Measurements from ENCODE around the gene KLHDC8A.

The KLHDC8A gene

DNA sequence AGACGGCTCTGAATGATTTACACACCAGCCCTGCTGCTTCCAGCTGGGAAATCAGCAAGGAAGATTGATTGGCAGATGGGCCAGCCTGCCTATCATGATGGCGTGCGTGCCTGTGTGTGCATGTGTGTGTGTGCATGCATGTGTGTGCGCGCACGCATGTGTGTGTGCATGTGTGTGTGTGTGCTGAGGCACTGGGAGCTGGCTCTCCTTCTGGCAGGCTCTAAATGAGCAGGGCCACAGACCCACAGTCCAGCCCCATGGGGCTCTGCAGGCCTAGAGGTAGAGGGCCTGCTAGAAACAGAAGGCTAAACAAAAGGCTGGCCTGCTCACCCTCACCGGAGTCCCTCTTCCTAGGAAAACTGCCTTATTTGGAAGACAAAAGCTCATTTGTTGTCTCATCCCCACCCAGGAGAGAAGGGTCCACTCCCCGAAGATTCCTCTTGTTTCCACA is 6.0 kb downstream of the KLHDC8A start:
- Histone ChIP-seq H3K4me3 (ENCODE audit: low read length) (no peak overlapping the region), H4K20me1 (ENCODE audit: insufficient read depth, low read length) (no peaks in the 10 kb centered on the region), H2AFZ (ENCODE audit: low read depth, low read length) (no peak overlapping the region), H3K9me3 (ENCODE audit: insufficient read depth, low read length) (no peaks in the 10 kb centered on the region), H3K79me2 (ENCODE audit: low read length) (no peaks in the 10 kb centered on the region), H3K4me1 (ENCODE audit: low read length) (peaks cover 30% of the 10 kb centered on the region), H3K9ac (ENCODE audit: low read length) (no peak overlapping the region), H3K4me2 (ENCODE audit: low read length) (no peak overlapping the region), H3K27me3 (ENCODE audit: low read depth, low read length) (no peaks in the 10 kb centered on the region), H3K27ac (ENCODE audit: low read length) (no peak overlapping the region), H3K36me3 (replicated peaks; ENCODE audit: low read depth, low read length) (no peaks in the 10 kb centered on the region)
- no peak for TF ChIP-seq EZH2phosphoT487 (IDR thresholded peaks at IDR 0.05; ENCODE audit: low read depth)
- TF ChIP-seq, protein P1, sequence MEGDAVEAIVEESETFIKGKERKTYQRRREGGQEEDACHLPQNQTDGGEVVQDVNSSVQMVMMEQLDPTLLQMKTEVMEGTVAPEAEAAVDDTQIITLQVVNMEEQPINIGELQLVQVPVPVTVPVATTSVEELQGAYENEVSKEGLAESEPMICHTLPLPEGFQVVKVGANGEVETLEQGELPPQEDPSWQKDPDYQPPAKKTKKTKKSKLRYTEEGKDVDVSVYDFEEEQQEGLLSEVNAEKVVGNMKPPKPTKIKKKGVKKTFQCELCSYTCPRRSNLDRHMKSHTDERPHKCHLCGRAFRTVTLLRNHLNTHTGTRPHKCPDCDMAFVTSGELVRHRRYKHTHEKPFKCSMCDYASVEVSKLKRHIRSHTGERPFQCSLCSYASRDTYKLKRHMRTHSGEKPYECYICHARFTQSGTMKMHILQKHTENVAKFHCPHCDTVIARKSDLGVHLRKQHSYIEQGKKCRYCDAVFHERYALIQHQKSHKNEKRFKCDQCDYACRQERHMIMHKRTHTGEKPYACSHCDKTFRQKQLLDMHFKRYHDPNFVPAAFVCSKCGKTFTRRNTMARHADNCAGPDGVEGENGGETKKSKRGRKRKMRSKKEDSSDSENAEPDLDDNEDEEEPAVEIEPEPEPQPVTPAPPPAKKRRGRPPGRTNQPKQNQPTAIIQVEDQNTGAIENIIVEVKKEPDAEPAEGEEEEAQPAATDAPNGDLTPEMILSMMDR (IDR thresholded peaks at IDR 0.05; ENCODE audit: low read depth, low read length) = no peak

DNA sequence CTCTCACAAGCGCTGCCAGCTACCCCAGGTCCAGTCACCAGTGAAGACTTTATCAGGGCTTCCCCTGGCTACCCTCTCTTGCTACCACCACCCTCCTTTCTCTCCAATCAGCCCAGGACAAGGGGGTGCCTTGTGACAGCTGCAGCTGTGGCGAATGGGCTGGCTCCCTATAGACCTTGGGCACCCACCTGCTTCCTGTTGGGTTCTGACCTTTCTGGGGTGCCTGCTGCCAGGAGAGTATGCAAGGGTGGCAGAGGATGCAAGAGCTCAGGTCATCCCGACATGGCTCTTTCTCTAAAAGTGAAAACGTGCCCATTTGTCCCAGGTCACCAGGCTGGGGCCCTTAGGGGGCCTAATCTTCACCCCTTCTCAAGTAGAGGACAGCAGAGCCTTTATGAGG is 6.6 kb downstream of the KLHDC8A start:
- H2AFZ ChIP-seq (ENCODE audit: low read depth, low read length) = no peak overlapping the region
- H3K9ac ChIP-seq (ENCODE audit: low read length) = no peak overlapping the region
- no peaks in the 10 kb centered on the region for H3K79me2 ChIP-seq (ENCODE audit: low read length)
- H4K20me1 ChIP-seq (ENCODE audit: insufficient read depth, low read length) = no peaks in the 10 kb centered on the region
- no peak overlapping the region for H3K4me2 ChIP-seq (ENCODE audit: low read length)
- no peaks in the 10 kb centered on the region for H3K36me3 ChIP-seq (replicated peaks; ENCODE audit: low read depth, low read length)
- no peak for TF ChIP-seq EZH2phosphoT487 (IDR thresholded peaks at IDR 0.05; ENCODE audit: low read depth)
- TF ChIP-seq, protein P1 (IDR thresholded peaks at IDR 0.05; ENCODE audit: low read depth, low read length) = no peak
- no peaks in the 10 kb centered on the region for H3K27me3 ChIP-seq (ENCODE audit: low read depth, low read length)
- no peak overlapping the region for H3K27ac ChIP-seq (ENCODE audit: low read length)
- peaks cover 30% of the 10 kb centered on the region for H3K4me1 ChIP-seq (ENCODE audit: low read length)
- H3K4me3 ChIP-seq (ENCODE audit: low read length) = no peak overlapping the region
- no peaks in the 10 kb centered on the region for H3K9me3 ChIP-seq (ENCODE audit: insufficient read depth, low read length)

DNA sequence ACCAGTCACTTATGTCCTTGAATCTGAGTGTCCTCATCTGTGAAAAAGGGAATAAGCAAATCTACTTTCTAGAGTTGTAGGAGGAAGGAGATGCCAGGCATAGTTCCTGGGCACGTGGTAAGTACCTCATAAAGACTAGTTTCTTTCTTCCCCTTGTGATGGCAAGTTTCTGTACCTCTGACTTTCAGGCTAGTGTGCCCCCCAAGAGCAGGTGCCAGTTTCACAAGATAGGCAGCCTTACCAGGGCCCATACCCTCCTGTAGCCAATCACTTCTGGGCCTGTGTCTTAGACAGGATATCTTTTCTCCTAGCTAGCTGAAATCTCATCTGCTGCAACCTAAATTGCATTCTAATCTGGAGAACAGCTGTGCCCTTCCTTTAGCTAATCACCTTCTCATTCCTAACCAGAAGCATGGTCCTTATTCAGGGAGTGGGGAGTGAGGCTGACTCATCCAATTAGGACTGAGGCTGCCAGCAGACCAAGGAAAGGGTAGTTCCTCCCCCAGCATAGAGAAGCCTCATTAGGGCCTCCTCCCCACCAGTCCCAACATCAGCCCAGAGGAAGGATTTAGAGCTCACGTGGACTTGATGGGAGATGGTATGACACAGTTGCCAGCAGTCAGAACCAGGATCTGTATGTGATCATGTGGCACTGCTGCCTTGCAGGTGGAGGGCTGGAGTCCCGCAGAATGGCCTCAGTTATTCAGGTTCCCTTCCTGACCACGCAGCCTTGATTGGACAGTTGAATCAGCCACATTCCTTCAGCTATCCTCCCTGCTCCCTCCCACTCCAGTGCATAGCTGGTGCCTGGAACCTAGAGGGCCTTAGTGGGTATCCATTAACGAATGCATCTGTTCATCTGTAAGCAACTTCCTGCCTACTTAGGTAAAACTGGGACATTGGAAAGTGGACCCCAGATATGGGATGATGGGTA is 7.9 kb downstream of the KLHDC8A start:
- Histone ChIP-seq H3K36me3 (replicated peaks; ENCODE audit: low read depth, low read length) (no peaks in the 10 kb centered on the region), H3K4me1 (ENCODE audit: low read length) (peaks cover 30% of the 10 kb centered on the region), H3K79me2 (ENCODE audit: low read length) (no peaks in the 10 kb centered on the region), H3K4me3 (ENCODE audit: low read length) (peak overlapping the region; percentile 13), H2AFZ (ENCODE audit: low read depth, low read length) (peak overlapping the region; percentile 8; the same call in 1 of the 2 replicates), H3K27me3 (ENCODE audit: low read depth, low read length) (no peaks in the 10 kb centered on the region), H4K20me1 (ENCODE audit: insufficient read depth, low read length) (no peaks in the 10 kb centered on the region), H3K9me3 (ENCODE audit: insufficient read depth, low read length) (no peaks in the 10 kb centered on the region), H3K9ac (ENCODE audit: low read length) (peak overlapping the region; percentile 18; the same call in 1 of the 2 replicates), H3K27ac (ENCODE audit: low read length) (peak overlapping the region; percentile 63), H3K4me2 (ENCODE audit: low read length) (peak overlapping the region; percentile 62)
- TF ChIP-seq, protein P1 (IDR thresholded peaks at IDR 0.05; ENCODE audit: low read depth, low read length) = no peak
- TF ChIP-seq EZH2phosphoT487 (IDR thresholded peaks at IDR 0.05; ENCODE audit: low read depth) = no peak

DNA sequence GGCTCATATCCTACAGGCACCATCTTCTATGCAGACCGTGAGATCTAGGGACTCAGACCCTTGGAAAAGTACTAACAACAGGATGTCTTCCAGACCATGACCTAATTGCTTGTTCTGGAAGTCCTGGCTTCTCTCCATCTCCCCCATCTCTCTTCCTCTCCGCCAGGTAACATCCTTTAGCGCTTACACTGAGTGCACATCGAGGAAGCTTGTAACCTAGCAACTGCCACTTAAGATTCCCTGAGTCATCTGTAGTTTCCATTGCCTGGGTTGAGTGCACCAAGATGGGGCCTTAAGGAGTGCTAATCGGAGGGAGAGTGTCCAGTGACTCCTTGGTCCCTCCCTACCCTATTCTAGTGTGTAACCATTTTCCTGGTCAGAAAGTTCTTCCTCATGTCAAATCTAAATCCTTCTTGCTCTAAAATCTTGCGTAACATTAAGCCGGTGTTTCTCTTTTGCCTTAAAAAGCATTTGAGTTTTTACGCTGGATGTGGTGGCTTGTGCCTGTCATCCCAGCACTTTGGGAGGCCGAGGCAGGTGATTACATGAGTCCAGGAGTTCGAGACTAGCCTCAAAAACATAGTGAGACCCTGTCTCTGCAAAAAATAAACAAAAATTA is 9.7 kb downstream of the KLHDC8A start:
- Histone ChIP-seq H3K27me3 (ENCODE audit: low read depth, low read length) (no peaks in the 10 kb centered on the region; the same call in 1 of the 2 replicates), H3K4me1 (ENCODE audit: low read length) (peaks cover 30% of the 10 kb centered on the region), H2AFZ (ENCODE audit: low read depth, low read length) (no peak overlapping the region), H3K4me3 (ENCODE audit: low read length) (no peak overlapping the region), H4K20me1 (ENCODE audit: insufficient read depth, low read length) (no peaks in the 10 kb centered on the region), H3K9me3 (ENCODE audit: insufficient read depth, low read length) (no peaks in the 10 kb centered on the region), H3K79me2 (ENCODE audit: low read length) (no peaks in the 10 kb centered on the region), H3K4me2 (ENCODE audit: low read length) (no peak overlapping the region), H3K27ac (ENCODE audit: low read length) (no peak overlapping the region), H3K36me3 (replicated peaks; ENCODE audit: low read depth, low read length) (no peaks in the 10 kb centered on the region), H3K9ac (ENCODE audit: low read length) (no peak overlapping the region)
- TF ChIP-seq, protein P1 (IDR thresholded peaks at IDR 0.05; ENCODE audit: low read depth, low read length) = no peak
- TF ChIP-seq EZH2phosphoT487 (IDR thresholded peaks at IDR 0.05; ENCODE audit: low read depth) = no peak
